IMR-90 (cell line): ENCODE results near the gene PHF21B. TPM values are rescaled to one million over a fixed set of nuclear protein-coding genes. Genes with fewer than 3 reads are reported as not detected.

Source experiments
- ATAC-seq: fragments of 200-7000 bp; cut with Tn5 transposase; 2 replicates; pipeline ENCODE4 v1.9.1; 2020; ENCODE audit warnings: low read depth, mild to moderate bottlenecking, moderate library complexity
- BruUV-seq: library from RNA; stranded (reverse); fragments of 400-500 nt; replicated peaks from 2 replicates; lab custom pipeline; 2021; lab: Mats Ljungman, UMichigan
- CTCF ChIA-PET: fragments of 300-600 bp; formaldehyde crosslinking; extraction: SDS; loops from one replicate; lab custom pipeline; 2021; ENCODE audit warnings: antibody characterized with exemption; lab: Yijun Ruan, JAX
- POLR2A ChIA-PET: fragments of 300-600 bp; sonication (Branson Sonifier 250); formaldehyde crosslinking; loops from one replicate; lab custom pipeline; 2022; ENCODE audit warnings: antibody characterized with exemption; ENCODE audit not compliant: unreplicated experiment; lab: Charles Lee
- DNase-seq: peaks from one replicate; pipeline ENCODE4 v3.0.0; 2013
- H2AFZ ChIP-seq: replicated peaks from 2 replicates; pipeline ENCODE3; 2013; ENCODE audit warnings: low read length, mild to moderate bottlenecking; ENCODE audit not compliant: poor library complexity
- H2AK5ac ChIP-seq: 2 replicates; pipeline ENCODE4 v1.6.1; 2013; ENCODE audit warnings: low read depth, low read length, inconsistent platforms
- H2AK9ac ChIP-seq: replicated peaks from 2 replicates; pipeline ENCODE3; 2013; ENCODE audit warnings: mild to moderate bottlenecking, low read depth, low read length, moderate library complexity; ENCODE audit not compliant: poor library complexity
- H2BK120ac ChIP-seq: 2 replicates; pipeline ENCODE4 v1.6.1; 2013; ENCODE audit warnings: low read depth, low read length, inconsistent platforms
- H2BK15ac ChIP-seq: 3 replicates; pipeline ENCODE4 v1.6.1; 2013; ENCODE audit warnings: low read depth, low read length, inconsistent platforms
- H2BK20ac ChIP-seq: 2 replicates; pipeline ENCODE4 v1.6.1; 2013; ENCODE audit warnings: low read depth, mild to moderate bottlenecking, inconsistent platforms, low read length, moderate library complexity
- H2BK5ac ChIP-seq: 2 replicates; pipeline ENCODE4 v1.6.1; 2013; ENCODE audit warnings: mild to moderate bottlenecking, low read depth, low read length, inconsistent platforms; ENCODE audit not compliant: poor library complexity, severe bottlenecking
- H3K14ac ChIP-seq: replicated peaks from 2 replicates; pipeline ENCODE4 v1.6.1; 2013; ENCODE audit warnings: low read depth, low read length, inconsistent platforms
- H3K18ac ChIP-seq: 2 replicates; pipeline ENCODE4 v1.6.1; 2013; ENCODE audit warnings: low read depth, low read length, control low read depth
- H3K23ac ChIP-seq: 2 replicates; pipeline ENCODE4 v1.6.1; 2013; ENCODE audit warnings: low read depth, low read length, inconsistent platforms
- H3K27ac ChIP-seq: 2 replicates; pipeline ENCODE4 v1.5.1; 2013; ENCODE audit warnings: mild to moderate bottlenecking, control low read depth, low read length; ENCODE audit not compliant: insufficient read depth
- H3K27me3 ChIP-seq: 2 replicates; pipeline ENCODE4 v1.6.1; 2013; ENCODE audit warnings: low read length; ENCODE audit not compliant: control insufficient read depth, insufficient read depth
- H3K36me3 ChIP-seq: 2 replicates; pipeline ENCODE4 v1.6.1; 2013; ENCODE audit warnings: low read length, mixed read lengths; ENCODE audit not compliant: control insufficient read depth, insufficient read depth
- H3K4ac ChIP-seq: 2 replicates; pipeline ENCODE4 v1.6.1; 2013; ENCODE audit warnings: low read depth, low read length, inconsistent platforms
- H3K4me1 ChIP-seq: 2 replicates; pipeline ENCODE4 v1.6.1; 2013; ENCODE audit warnings: low read length, mixed read lengths; ENCODE audit not compliant: control insufficient read depth, insufficient read depth
- H3K4me2 ChIP-seq: 2 replicates; pipeline ENCODE4 v1.6.1; 2013; ENCODE audit warnings: low read depth, mild to moderate bottlenecking, control low read depth, low read length, moderate library complexity
- H3K4me3 ChIP-seq: 2 replicates; pipeline ENCODE4 v1.5.1; 2013; ENCODE audit warnings: low read depth, mild to moderate bottlenecking, control low read depth, low read length, moderate library complexity; ENCODE audit not compliant: insufficient read depth
- H3K56ac ChIP-seq: 2 replicates; pipeline ENCODE4 v1.6.1; 2013; ENCODE audit warnings: low read length, inconsistent platforms; ENCODE audit not compliant: insufficient read depth; ENCODE audit errors: extremely low read depth
- H3K79me1 ChIP-seq, 2 experiments: 2 replicates each; pipeline ENCODE4 v1.6.1; 2013; ENCODE audit warnings: low read length in 2 of 2, inconsistent platforms in 1 of 2, low read depth in 1 of 2
- H3K9ac ChIP-seq: 2 replicates; pipeline ENCODE4 v1.6.1; 2013; ENCODE audit warnings: low read depth, low read length, control low read depth
- H3K9me1 ChIP-seq: 2 replicates; pipeline ENCODE4 v1.6.1; 2013; ENCODE audit warnings: low read length, inconsistent platforms; ENCODE audit not compliant: insufficient read depth
- H3K9me3 ChIP-seq: 2 replicates; pipeline ENCODE4 v1.6.1; 2013; ENCODE audit warnings: low read length; ENCODE audit not compliant: control insufficient read depth, insufficient read depth
- H4K20me1 ChIP-seq: 2 replicates; pipeline ENCODE4 v1.6.1; 2013; ENCODE audit warnings: low read length, inconsistent platforms; ENCODE audit not compliant: insufficient read depth
- H4K5ac ChIP-seq: 2 replicates; pipeline ENCODE4 v1.6.1; 2013; ENCODE audit warnings: mild to moderate bottlenecking, low read depth, low read length, control low read depth
- H4K8ac ChIP-seq, 2 experiments: 2 replicates each; pipeline ENCODE4 v1.6.1; 2013; ENCODE audit warnings: low read depth in 2 of 2, low read length in 2 of 2, control low read depth in 1 of 2, inconsistent platforms in 1 of 2
- H4K91ac ChIP-seq: 2 replicates; pipeline ENCODE4 v1.6.1; 2013; ENCODE audit warnings: low read depth, low read length, inconsistent platforms; ENCODE audit not compliant: insufficient read depth
- BHLHE40 ChIP-seq: fragments of 150-350 bp; IDR thresholded peaks from 2 replicates; pipeline ENCODE4 v1.6.1; 2016; ENCODE audit warnings: mild to moderate bottlenecking, low read depth, low read length
- CEBPB ChIP-seq: IDR thresholded peaks from 2 replicates; pipeline ENCODE4 v1.6.1; 2012; ENCODE audit warnings: low read depth, low read length, improper control_type of control experiment
- CHD1 ChIP-seq: IDR thresholded peaks from 2 replicates; pipeline ENCODE4 v1.6.1; 2012; ENCODE audit warnings: low read depth, low read length, improper control_type of control experiment
- CTCF ChIP-seq: conservative IDR thresholded peaks from 2 replicates; pipeline ENCODE4 v1.5.1; 2012; ENCODE audit warnings: mild to moderate bottlenecking, low read depth, low read length, improper control_type of control experiment
- ELK1 ChIP-seq: fragments of 150-350 bp; IDR thresholded peaks from 2 replicates; pipeline ENCODE4 v1.6.1; 2016; ENCODE audit warnings: low read depth, mild to moderate bottlenecking, low read length, moderate library complexity, borderline replicate concordance
- FOS ChIP-seq: fragments of 150-350 bp; IDR thresholded peaks from 2 replicates; pipeline ENCODE4 v1.6.1; 2016; ENCODE audit warnings: low read depth, low read length
- MAFK ChIP-seq: IDR thresholded peaks from 2 replicates; pipeline ENCODE4 v1.6.1; 2012; ENCODE audit warnings: low read depth, low read length, improper control_type of control experiment
- MAZ ChIP-seq: IDR thresholded peaks from 2 replicates; pipeline ENCODE4 v1.6.1; 2012; ENCODE audit warnings: low read depth, mild to moderate bottlenecking, low read length, improper control_type of control experiment, moderate library complexity, borderline replicate concordance
- MXI1 ChIP-seq: IDR thresholded peaks from 2 replicates; pipeline ENCODE4 v1.6.1; 2012; ENCODE audit warnings: low read depth, mild to moderate bottlenecking, low read length, moderate library complexity, borderline replicate concordance
- NFE2L2 ChIP-seq: fragments of 150-350 bp; IDR thresholded peaks from 2 replicates; pipeline ENCODE4 v1.6.1; 2016; ENCODE audit warnings: low read depth, mild to moderate bottlenecking, low read length
- POLR2A ChIP-seq: IDR thresholded peaks from 2 replicates; pipeline ENCODE4 v1.6.1; 2012; ENCODE audit warnings: mild to moderate bottlenecking, low read depth, low read length
- RAD21 ChIP-seq: IDR thresholded peaks from 2 replicates; pipeline ENCODE4 v1.6.1; 2012; ENCODE audit warnings: low read length, improper control_type of control experiment
- RCOR1 ChIP-seq: IDR thresholded peaks from 2 replicates; pipeline ENCODE4 v1.6.1; 2012; ENCODE audit warnings: mild to moderate bottlenecking, low read length, improper control_type of control experiment; ENCODE audit not compliant: insufficient replicate concordance
- RFX5 ChIP-seq: IDR thresholded peaks from 2 replicates; pipeline ENCODE4 v1.8.0; 2012; ENCODE audit warnings: low read depth, mild to moderate bottlenecking, low read length, moderate library complexity
- SMC3 ChIP-seq: fragments of 150-350 bp; IDR thresholded peaks from 2 replicates; pipeline ENCODE4 v1.6.1; 2016; ENCODE audit warnings: low read depth, mild to moderate bottlenecking, antibody characterized with exemption, low read length, moderate library complexity
- WGBS, 2 experiments: methylation state at CpG; one replicate each; pipeline versions ENCODE4 v1.1.5 to v1.1.7; 2013; ENCODE audit warnings: missing lambda C conversion rate in 2 of 2; ENCODE audit not compliant: insufficient read length in 1 of 2; ENCODE audit errors: extremely low coverage in 2 of 2; 5-methylcytosine and 5-hydroxymethylcytosine counted together
- dilution Hi-C: fragments of 300-500 bp; cut with HindIII; formaldehyde crosslinking; loops from one replicate; pipeline ENCODE4 v1.14.3; 2018; ENCODE audit warnings: low sequenced_read_pairs; ENCODE audit not compliant: unreplicated experiment
- in situ Hi-C: fragments of 300-500 bp; cut with MboI; formaldehyde crosslinking; loops from 3 replicates; pipeline ENCODE4 v1.14.3; 2019; ENCODE audit warnings: low sequenced_read_pairs, inconsistent platforms, mixed read lengths
- intact Hi-C: fragments of 100-400 bp; cut with micrococcal nuclease; formaldehyde crosslinking; loops from 2 replicates; pipeline ENCODE4 v1.10.0; 2022
- polyA plus RNA-seq, 3 experiments: library from polyadenylated mRNA; depleted of rRNA; stranded (reverse); fragments of >200 nt; gene quantifications; 2 replicates each; pipeline ENCODE4 v1.2.3, GENCODE V29; 2012; ENCODE audit warnings: low replicate concordance in 1 of 3
- total RNA-seq: library from RNA; depleted of rRNA; stranded (reverse); fragments of >200 nt; gene quantifications from 2 replicates; pipeline ENCODE4 v1.2.3, GENCODE V29; 2012
- TF ChIP-seq, protein P1 (sequence below): fragments of 150-350 bp; IDR thresholded peaks from 2 replicates; pipeline ENCODE4 v1.6.1; 2017; ENCODE audit warnings: mild to moderate bottlenecking, antibody characterized with exemption, low read length, low read depth

The PHF21B gene
- total and polyA plus RNA-seq, 2 of the 4 experiments (the other 2 are of a cell fraction): 0.02 TPM; not detected in 1

DNA sequence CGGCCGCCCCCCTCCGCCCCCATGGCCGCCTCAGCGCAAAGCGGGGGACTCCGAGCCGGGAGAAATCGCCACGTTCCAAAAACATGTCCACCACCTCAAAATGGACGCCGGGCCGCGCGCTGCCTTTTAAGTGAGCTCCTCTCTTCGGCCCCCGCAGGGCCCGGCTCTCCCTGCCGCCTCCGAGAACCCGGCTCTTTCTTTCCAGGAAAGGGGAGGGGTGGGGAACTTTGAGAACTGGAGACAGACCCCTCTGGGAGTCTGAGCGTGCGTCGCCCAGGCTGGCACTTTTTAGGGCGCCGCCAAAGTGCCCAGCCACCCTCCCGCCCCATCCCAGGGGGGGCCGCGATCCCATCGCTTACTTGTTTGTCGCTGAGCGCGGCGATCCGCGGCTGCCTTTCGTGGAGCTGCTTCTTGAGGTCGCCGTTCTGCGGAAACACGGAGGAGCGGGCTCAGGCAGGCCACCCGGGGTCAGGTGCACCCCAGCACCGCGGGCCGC is 1.6 kb downstream of the PHF21B start:
- H2AK5ac ChIP-seq: no peak overlapping the region
- H3K56ac ChIP-seq: no peak overlapping the region
- H2BK20ac ChIP-seq: no peak overlapping the region
- ChIA-PET POLR2A (no interaction called here), CTCF (no interaction called here)
- H2BK5ac ChIP-seq: no peak overlapping the region
- DNase-seq (no peak), ATAC-seq (no peak)
- peak overlapping the region; percentile 5; the same call in 1 of the 2 replicates for H3K4me2 ChIP-seq
- dilution Hi-C loops (no loop called here), intact Hi-C loops (no loop called here), in situ Hi-C loops (no loop called here)
- no peaks in the 10 kb centered on the region for H3K9me3 ChIP-seq
- no peak for TF ChIP-seq MAFK
- TF ChIP-seq CTCF: no peak
- no peak for TF ChIP-seq NFE2L2
- TF ChIP-seq, protein P1, sequence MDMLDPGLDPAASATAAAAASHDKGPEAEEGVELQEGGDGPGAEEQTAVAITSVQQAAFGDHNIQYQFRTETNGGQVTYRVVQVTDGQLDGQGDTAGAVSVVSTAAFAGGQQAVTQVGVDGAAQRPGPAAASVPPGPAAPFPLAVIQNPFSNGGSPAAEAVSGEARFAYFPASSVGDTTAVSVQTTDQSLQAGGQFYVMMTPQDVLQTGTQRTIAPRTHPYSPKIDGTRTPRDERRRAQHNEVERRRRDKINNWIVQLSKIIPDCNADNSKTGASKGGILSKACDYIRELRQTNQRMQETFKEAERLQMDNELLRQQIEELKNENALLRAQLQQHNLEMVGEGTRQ: no peak
- no peak for TF ChIP-seq FOS
- TF ChIP-seq POLR2A: no peak
- no peak for TF ChIP-seq BHLHE40
- TF ChIP-seq RAD21: no peak
- TF ChIP-seq CHD1: no peak
- TF ChIP-seq SMC3: no peak
- no peak for TF ChIP-seq CEBPB
- no peak for TF ChIP-seq MXI1
- no peak for TF ChIP-seq RFX5
- TF ChIP-seq RCOR1: no peak
- TF ChIP-seq ELK1: no peak
- no peak for TF ChIP-seq MAZ
- H2AK9ac ChIP-seq: no peak overlapping the region
- H3K18ac ChIP-seq: no peak overlapping the region
- H2BK15ac ChIP-seq: no peak overlapping the region
- no peak overlapping the region for H3K27ac ChIP-seq
- no peak overlapping the region for H4K8ac ChIP-seq
- no peaks in the 10 kb centered on the region for H4K20me1 ChIP-seq
- H3K4me1 ChIP-seq: no peaks in the 10 kb centered on the region; the same call in 1 of the 2 replicates
- H4K5ac ChIP-seq: no peak overlapping the region
- peaks cover 72% of the 10 kb centered on the region for H3K27me3 ChIP-seq
- no peak overlapping the region for H4K91ac ChIP-seq
- no peak overlapping the region for H3K4ac ChIP-seq
- H2AFZ ChIP-seq: no peak overlapping the region
- WGBS, 2 experiments: no CpG with 5 or more reads among the region's 46 CpGs
- no peaks in the 10 kb centered on the region for H3K79me1 ChIP-seq
- H3K36me3 ChIP-seq: no peaks in the 10 kb centered on the region
- no peaks in the 10 kb centered on the region for H3K9me1 ChIP-seq
- no peak overlapping the region for H2BK120ac ChIP-seq
- no peak overlapping the region; the same call in 1 of the 2 replicates for H3K4me3 ChIP-seq
- H3K9ac ChIP-seq: no peak overlapping the region
- no peak overlapping the region for H3K23ac ChIP-seq
- no peak overlapping the region for H3K14ac ChIP-seq
- no TSS peak for BruUV-seq
